Prostate gland (tissue), 2 donors: ENCODE measurements around the gene SIN3B. TPM values are rescaled to one million over a fixed set of nuclear protein-coding genes. Genes with fewer than 3 reads are reported as not detected.
A peak's percentile ranks its signal among the peaks of the same experiment; 100 is the strongest.

Source experiments
- DNase-seq: peaks from one replicate; pipeline ENCODE4 v3.0.0-alpha.2; 2019; ENCODE audit warnings: low spot score
- H3K27ac ChIP-seq, 2 donors: fragments of 200-600 bp; sonication (generic); 2 replicates each; pipeline ENCODE4 v1.5.1; 2017 to 2019
- H3K27me3 ChIP-seq: fragments of 200-600 bp; sonication (generic); replicated peaks from 2 replicates; pipeline ENCODE4 v1.5.1; 2019; ENCODE audit not compliant: insufficient read depth
- H3K36me3 ChIP-seq, 2 donors: fragments of 200-600 bp; sonication (generic); 1 replicate in 1 of 2; 2 replicates in 1 of 2; pipeline versions ENCODE4 v1.5.1 to v1.8.1; 2017 to 2019
- H3K4me1 ChIP-seq: fragments of 200-600 bp; sonication (generic); replicated peaks from 2 replicates; pipeline ENCODE4 v1.5.1; 2019
- H3K4me3 ChIP-seq, 2 donors: fragments of 200-600 bp; sonication (generic); 2 replicates each; pipeline ENCODE4 v1.5.1; 2017 to 2019
- H3K9me3 ChIP-seq: fragments of 200-600 bp; sonication (generic); 2 replicates; pipeline ENCODE4 v1.5.1; 2017
- CTCF ChIP-seq, 4 experiments: fragments of 200-600 bp in 2 of 4; fragments of 450-650 bp in 2 of 4; sonication (generic) in 2 of 4; IDR thresholded peaks; 1 replicate in 3 of 4; 2 replicates in 1 of 4; pipeline ENCODE4 v1.5.1; 2016 to 2019; ENCODE audit warnings: antibody characterized with exemption in 4 of 4, mild to moderate bottlenecking in 2 of 4, moderate library complexity in 2 of 4
- POLR2A ChIP-seq: fragments of 450-650 bp; IDR thresholded peaks from one replicate; pipeline ENCODE4 v1.6.1; 2016; ENCODE audit warnings: antibody characterized with exemption, mild to moderate bottlenecking
- POLR2AphosphoS5 ChIP-seq: sonication (generic); formaldehyde crosslinking; IDR thresholded peaks from one replicate; pipeline ENCODE4 v1.6.1; 2017; ENCODE audit warnings: antibody characterized with exemption
- WGBS: methylation state at CpG from one replicate; pipeline ENCODE4 v1.1.5; 2018; 5-methylcytosine and 5-hydroxymethylcytosine counted together
- intact Hi-C: fragments of 100-400 bp; cut with DNase I; formaldehyde crosslinking; loops from one replicate; pipeline ENCODE4 v1.14.2; 2022
- total RNA-seq, 2 donors: library from RNA; depleted of rRNA; stranded (reverse); fragments of >200 nt; gene quantifications; one replicate each; pipeline ENCODE4 v1.1.0, GENCODE V29; 2016

SIN3B gene
- total RNA-seq, 2 donors from 2014 or later = 37.8 to 159 TPM

DNA sequence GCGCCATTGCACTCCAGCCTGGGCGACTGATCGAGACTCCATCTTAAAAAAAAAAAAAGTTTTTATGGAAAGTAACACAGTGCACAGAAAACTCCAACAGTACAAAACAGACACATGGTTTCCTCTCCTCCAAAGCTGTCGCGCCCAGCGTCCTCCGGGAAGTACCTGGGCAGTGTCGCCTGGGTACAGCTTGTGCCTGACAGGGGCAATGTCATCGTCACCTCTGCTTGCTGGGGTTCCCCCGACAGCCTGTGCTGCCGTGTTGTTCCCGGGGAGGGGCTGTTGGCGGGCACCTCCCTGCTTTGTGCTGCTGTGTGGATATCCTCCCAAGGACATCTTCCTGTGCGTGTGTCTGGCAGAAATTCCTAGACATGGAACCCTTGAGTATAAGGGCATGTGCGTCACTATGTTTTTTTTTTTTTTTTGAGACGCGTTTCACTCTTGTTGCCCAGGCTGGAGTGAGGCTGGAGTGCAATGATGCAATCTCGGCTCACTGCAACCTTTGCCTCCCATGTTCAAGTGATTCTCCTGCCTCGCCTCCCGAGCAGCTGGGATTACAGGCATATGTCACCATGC, 57.2 kb downstream of the SIN3B start:
- intact Hi-C loops = no loop called here
- TF ChIP-seq CTCF (IDR thresholded peaks at IDR 0.05) (no peak), POLR2AphosphoS5 (peak; percentile 30)
- Histone ChIP-seq H3K36me3 (no peaks in the 10 kb centered on the region), H3K27me3 (no peaks in the 10 kb centered on the region), H3K9me3 (no peaks in the 10 kb centered on the region), H3K4me1 (peaks cover 6% of the 10 kb centered on the region), H3K27ac (no peak overlapping the region), H3K4me3 (no peak overlapping the region)
- no peak for DNase-seq
- 56% methylated on average over 20 of the region's 20 CpGs for WGBS

- 73% methylated on average over 17 of the region's 17 CpGs for WGBS
- DNase-seq = no peak
- Histone ChIP-seq H3K36me3 (no peaks in the 10 kb centered on the region), H3K4me1 (peaks cover 6% of the 10 kb centered on the region), H3K27me3 (no peaks in the 10 kb centered on the region), H3K27ac (peak overlapping the region in 1 of 2 donors; percentile 13), H3K4me3 (no peak overlapping the region), H3K9me3 (no peaks in the 10 kb centered on the region)
- intact Hi-C loops = no loop called here
- TF ChIP-seq CTCF (IDR thresholded peaks at IDR 0.05) (no peak), POLR2AphosphoS5 (no peak), POLR2A (no peak)
Observed at GRCh38 chr19:16887353-16888265, 58.4 kb downstream of the SIN3B start.

- H3K9me3 ChIP-seq = no peaks in the 10 kb centered on the region
- intact Hi-C loops = no loop called here
- H3K4me1 ChIP-seq = peaks cover 6% of the 10 kb centered on the region
- WGBS = 25% methylated on average over 26 of the region's 31 CpGs
- DNase-seq = no peak
- no peaks in the 10 kb centered on the region for H3K27me3 ChIP-seq
- H3K4me3 ChIP-seq = peak within 1 kb of the TSS in 1 of 2 donors; percentile 4
- TF ChIP-seq POLR2AphosphoS5 (peak; percentile 4), POLR2A (no peak)
- H3K36me3 ChIP-seq = no peaks in the 10 kb centered on the region
- no peak within 1 kb of the TSS for H3K27ac ChIP-seq
Observed at GRCh38 chr19:16888629-16889365, 59.6 kb downstream of the SIN3B start, which contains the start of gene F2RL3. F2RL3 (plus strand) TSS chr19:16888999; CDS start chr19:16889190, 191 bp downstream.

DNA sequence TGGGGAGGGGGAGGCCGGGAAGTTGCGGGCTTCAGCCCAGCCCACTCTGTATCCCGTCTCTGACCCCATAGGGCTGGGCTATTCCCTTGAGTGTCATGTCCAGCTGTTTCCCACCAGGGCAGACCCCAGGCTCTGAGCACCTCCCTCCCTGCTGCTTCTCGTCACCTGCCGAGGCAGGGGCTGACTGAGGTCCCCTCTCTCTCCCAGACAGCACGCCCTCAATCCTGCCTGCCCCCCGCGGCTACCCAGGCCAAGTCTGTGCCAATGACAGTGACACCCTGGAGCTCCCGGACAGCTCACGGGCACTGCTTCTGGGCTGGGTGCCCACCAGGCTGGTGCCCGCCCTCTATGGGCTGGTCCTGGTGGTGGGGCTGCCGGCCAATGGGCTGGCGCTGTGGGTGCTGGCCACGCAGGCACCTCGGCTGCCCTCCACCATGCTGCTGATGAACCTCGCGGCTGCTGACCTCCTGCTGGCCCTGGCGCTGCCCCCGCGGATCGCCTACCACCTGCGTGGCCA, 60.2 kb downstream of the SIN3B start:
- H3K4me3 ChIP-seq = peak overlapping the region in 1 of 2 donors; percentile 4
- no peak overlapping the region for H3K27ac ChIP-seq
- peak; percentile 44 for DNase-seq

More for the DNA sequence above, 60.2 kb downstream of the SIN3B start:
- Histone ChIP-seq H3K27me3 (no peaks in the 10 kb centered on the region), H3K36me3 (no peaks in the 10 kb centered on the region), H3K9me3 (no peaks in the 10 kb centered on the region), H3K4me1 (peaks cover 6% of the 10 kb centered on the region)
- intact Hi-C loops = no loop called here
- TF ChIP-seq CTCF (IDR thresholded peaks at IDR 0.05) (peak in 2 of 4 experiments; percentile 7 to 30), POLR2AphosphoS5 (peak; percentile 6), POLR2A (no peak)
- WGBS = 37% methylated on average over 12 of the region's 22 CpGs
